T-helper 17 cell (primary cell): ENCODE results near the gene TSPYL4. TPM values are rescaled to one million over a fixed set of nuclear protein-coding genes. Genes with fewer than 3 reads are reported as not detected.

Experiments used
- ATAC-seq: fragments of 150-1000 bp; cut with Tn5 transposase; 2 replicates; pipeline ENCODE4 v1.10.0; 2021; ENCODE audit warnings: mild to moderate bottlenecking, moderate library complexity
- DNase-seq, 3 donors: peaks; one replicate each; pipeline versions ENCODE4 v3.0.0 to v3.0.0-alpha.2; 2020 to 2021
- H3K9me3 ChIP-seq: one replicate; pipeline ENCODE4 v1.7.0; 2013; ENCODE audit warnings: low read length, mild to moderate bottlenecking; ENCODE audit not compliant: control insufficient read depth, poor library complexity, severe bottlenecking
- H3K27ac Mint-ChIP-seq: one replicate; pipeline ENCODE4 v1.8.0; 2022; ENCODE audit warnings: mild to moderate bottlenecking, moderate library complexity, mixed read lengths
- H3K27me3 Mint-ChIP-seq: one replicate; pipeline ENCODE4 v1.8.0; 2022; ENCODE audit warnings: mixed read lengths
- H3K36me3 Mint-ChIP-seq: one replicate; pipeline ENCODE4 v1.8.0; 2022; ENCODE audit warnings: low read depth, mixed read lengths
- H3K4me1 Mint-ChIP-seq: one replicate; pipeline ENCODE4 v1.8.0; 2022; ENCODE audit warnings: mild to moderate bottlenecking, mixed read lengths
- H3K4me3 Mint-ChIP-seq: one replicate; pipeline ENCODE4 v1.8.0; 2022; ENCODE audit warnings: mild to moderate bottlenecking, moderate library complexity, mixed read lengths
- total RNA-seq, 4 donors: library from RNA in 2 of 4; stranded (reverse) in 2 of 4; gene quantifications; one replicate each; pipeline ENCODE4 v1.2.3 and lab custom pipeline; 2022 to 2026

The TSPYL4 gene
- total RNA-seq, 2 donors from 2014 or later, result 45.8 to 56.5 TPM

DNA sequence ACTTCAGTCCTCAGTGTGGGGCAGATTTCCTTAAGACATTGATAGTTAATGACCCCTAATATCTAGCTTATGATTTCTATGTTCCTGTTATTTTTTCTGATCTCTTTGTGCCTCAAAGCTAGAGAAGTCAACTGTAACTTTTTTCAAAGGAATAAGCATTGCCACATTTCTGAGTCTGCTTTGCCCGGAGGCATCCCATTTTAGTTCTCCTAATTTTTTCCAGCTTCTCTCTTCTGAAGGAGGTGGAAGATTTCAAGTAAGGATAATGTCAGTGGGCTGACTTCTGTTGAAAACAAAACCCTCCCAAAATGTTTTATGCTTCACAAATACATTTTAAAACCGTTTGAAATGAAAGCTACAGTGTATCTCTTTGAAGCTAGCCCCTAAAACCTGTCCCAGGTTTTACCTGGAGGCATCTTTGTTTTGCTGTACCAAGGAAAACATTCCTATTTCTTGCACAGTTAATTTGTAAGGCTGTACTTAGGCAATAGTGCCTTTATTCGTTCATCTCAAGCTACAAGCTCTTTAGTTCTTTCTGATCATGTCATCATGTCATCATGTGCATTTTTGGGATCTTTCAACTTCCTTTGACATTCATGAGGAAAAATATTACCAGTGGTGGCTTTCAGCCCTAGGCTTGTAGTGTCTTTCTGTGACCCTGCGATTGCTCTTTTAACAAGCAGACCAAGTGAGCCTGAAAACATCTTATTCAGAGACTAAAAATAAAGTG lies 45.7 kb downstream of the TSPYL4 start:
- no peaks in the 10 kb centered on the region for H3K9me3 ChIP-seq
- no peak for DNase-seq
- Mint-ChIP-seq H3K4me1 (peaks cover 4% of the 10 kb centered on the region), H3K27me3 (no peaks in the 10 kb centered on the region), H3K4me3 (no peak overlapping the region), H3K27ac (no peak overlapping the region), H3K36me3 (no peaks in the 10 kb centered on the region)
- no peak for ATAC-seq

DNA sequence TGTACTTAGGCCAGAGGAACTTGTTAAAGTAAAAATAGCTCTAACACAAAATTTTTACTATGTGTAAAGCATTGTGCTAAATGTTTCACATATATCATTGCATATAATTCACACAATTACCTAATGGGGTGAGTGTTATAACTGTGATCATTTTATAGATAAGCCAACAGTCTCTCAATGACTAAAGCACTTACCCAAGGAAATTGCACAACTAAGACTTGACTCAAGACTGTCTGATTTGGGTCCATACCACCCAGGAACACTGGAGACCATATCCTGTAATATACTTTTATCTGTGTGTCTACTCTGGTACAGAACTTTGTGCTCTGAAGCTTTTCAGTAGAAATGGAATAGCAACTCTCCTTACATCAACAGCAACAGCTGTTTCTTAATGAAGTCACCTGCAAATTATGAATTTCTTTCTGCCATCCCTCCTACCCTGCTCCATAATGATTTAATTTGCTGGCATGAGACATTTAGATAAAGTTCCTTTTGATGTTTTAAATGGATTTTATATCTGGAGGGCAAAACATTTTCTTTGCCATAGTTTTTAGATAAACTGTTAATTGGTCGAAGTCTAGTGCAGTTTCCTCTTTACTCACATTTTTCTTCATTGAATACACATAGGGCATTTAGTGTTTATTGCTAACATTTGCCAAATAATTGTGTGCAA lies 47.5 kb downstream of the TSPYL4 start:
- Mint-ChIP-seq H3K27me3 (no peaks in the 10 kb centered on the region), H3K4me3 (no peak overlapping the region), H3K27ac (no peak overlapping the region), H3K36me3 (no peaks in the 10 kb centered on the region), H3K4me1 (peaks cover 4% of the 10 kb centered on the region)
- DNase-seq, result no peak
- no peaks in the 10 kb centered on the region for H3K9me3 ChIP-seq
- ATAC-seq, result no peak

DNA sequence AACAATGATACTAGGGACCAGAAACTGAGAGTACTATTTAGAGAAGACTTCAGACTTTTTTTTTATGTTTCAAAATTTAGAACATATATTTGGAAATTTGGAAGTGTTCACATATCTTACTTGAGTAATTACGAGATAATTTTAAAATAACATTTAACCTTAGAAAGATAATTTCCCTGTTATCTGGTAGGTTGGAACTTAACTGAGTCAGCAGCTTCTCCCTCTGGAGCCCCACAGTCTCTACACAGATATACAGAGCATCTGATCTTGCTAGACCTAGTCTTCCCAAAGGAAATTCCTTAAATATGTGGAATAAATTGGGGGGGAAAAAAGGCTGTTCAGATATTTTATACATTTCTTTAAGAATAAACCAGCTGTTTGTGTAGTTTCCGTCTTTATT lies 48.6 kb downstream of the TSPYL4 start:
- no peaks in the 10 kb centered on the region for H3K9me3 ChIP-seq
- Mint-ChIP-seq H3K27ac (no peak overlapping the region), H3K36me3 (no peaks in the 10 kb centered on the region), H3K4me1 (peaks cover 4% of the 10 kb centered on the region), H3K27me3 (no peaks in the 10 kb centered on the region), H3K4me3 (no peak overlapping the region)
- ATAC-seq (no peak), DNase-seq (no peak)

DNA sequence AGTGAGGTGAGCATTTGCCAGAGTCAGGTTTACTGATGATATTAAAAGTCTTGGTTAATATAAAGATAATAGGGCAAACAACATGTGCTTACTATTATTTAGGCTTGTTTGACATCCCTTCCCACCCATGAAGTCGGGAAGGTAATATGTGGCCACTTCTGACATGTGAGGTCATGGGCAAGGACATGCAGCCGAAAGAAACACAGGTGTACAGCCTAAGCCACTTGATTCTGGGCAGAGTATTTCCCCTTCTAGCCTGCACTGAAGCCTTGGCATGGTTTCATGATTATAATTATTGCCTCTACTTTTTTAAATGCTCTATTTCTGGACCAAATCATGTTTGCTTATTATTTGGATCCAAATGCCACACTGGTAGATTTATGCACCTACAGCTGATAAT lies 52.3 kb downstream of the TSPYL4 start:
- no peak overlapping the region for H3K4me3 Mint-ChIP-seq
- no peak for DNase-seq
- peaks cover 7% of the 10 kb centered on the region for H3K4me1 Mint-ChIP-seq
- H3K27ac Mint-ChIP-seq, result no peak overlapping the region
- H3K9me3 ChIP-seq, result no peaks in the 10 kb centered on the region
- ATAC-seq, result no peak
- H3K27me3 Mint-ChIP-seq, result no peaks in the 10 kb centered on the region
- H3K36me3 Mint-ChIP-seq, result peaks cover 4% of the 10 kb centered on the region

DNA sequence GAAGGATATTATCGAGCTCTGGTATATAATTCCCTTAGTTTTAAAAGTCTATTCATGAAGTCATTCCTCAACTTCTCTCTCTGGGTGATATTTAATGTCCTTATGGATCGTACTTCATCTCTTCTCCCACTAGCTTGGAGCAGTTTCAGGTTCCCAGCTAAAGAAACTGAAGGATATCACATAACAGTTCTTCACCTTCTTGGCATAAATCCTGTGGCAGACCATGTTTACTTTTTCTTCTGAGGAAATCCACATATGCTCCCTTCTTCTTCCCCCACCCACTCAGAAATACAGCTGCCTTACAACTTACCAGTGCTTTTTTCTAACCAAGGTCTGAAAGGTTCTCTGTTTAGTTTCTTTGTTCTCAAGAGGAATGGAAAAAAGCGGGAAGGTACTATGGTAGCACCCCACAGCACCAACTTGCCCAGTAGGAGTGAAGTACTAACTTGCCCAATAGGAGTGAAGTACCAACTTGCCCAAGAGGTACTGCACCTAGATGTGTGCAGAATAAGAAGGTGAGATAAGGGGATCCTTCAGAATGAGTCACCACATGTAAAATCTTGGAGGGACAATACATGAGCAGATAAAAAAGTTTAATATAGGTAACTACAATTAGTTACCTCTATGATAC lies 53.1 kb downstream of the TSPYL4 start:
- no peak for DNase-seq
- no peaks in the 10 kb centered on the region for H3K9me3 ChIP-seq
- no peak overlapping the region for H3K4me3 Mint-ChIP-seq
- H3K36me3 Mint-ChIP-seq, result peaks cover 4% of the 10 kb centered on the region
- peaks cover 7% of the 10 kb centered on the region for H3K4me1 Mint-ChIP-seq
- ATAC-seq, result no peak
- no peak overlapping the region for H3K27ac Mint-ChIP-seq
- H3K27me3 Mint-ChIP-seq, result no peaks in the 10 kb centered on the region

Other genes starting within 250 kb of the TSPYL4 start
- under 1 TPM in 1 of 2 donors, not detected in 1; 0.02 TPM for gene FRK, start 193.2 kb downstream of the TSPYL4 start, total RNA-seq
- gene NT5DC1, start 153.2 kb downstream of the TSPYL4 start, total RNA-seq, result 10 to 100 TPM; 33.1 to 34.5 TPM
- gene COL10A1, start 127.9 kb downstream of the TSPYL4 start, total RNA-seq, result under 1 TPM in 1 of 2 donors, not detected in 1; 0.34 TPM
- gene TSPYL1, start 25.9 kb upstream of the TSPYL4 start, total RNA-seq, result 100 to 1,000 TPM; 199 to 216 TPM
- 10 to 100 TPM; 19.2 to 32.3 TPM for gene DSE, start 116.9 kb upstream of the TSPYL4 start, total RNA-seq
- gene CALHM6, start 207.3 kb upstream of the TSPYL4 start, total RNA-seq, result 1 to 10 TPM; 3.2 to 6.5 TPM